Gastroesophageal sphincter (tissue), 4 donors: Measurements from ENCODE around the gene PLA2R1. TPM values are rescaled to one million over a fixed set of nuclear protein-coding genes. Genes with fewer than 3 reads are reported as not detected.

Experiments
- ATAC-seq: fragments of 150-250 bp; one replicate; pipeline ENCODE4 v1.9.1; 2016; ENCODE audit warnings: mild to moderate bottlenecking, moderate library complexity
- H3K27ac ChIP-seq, 4 donors: fragments of 200-600 bp; sonication (generic) in 3 of 4; 1 replicate in 3 of 4; 2 replicates in 1 of 4; pipeline ENCODE4 v1.5.1; 2016 to 2019
- H3K27me3 ChIP-seq: fragments of 200-600 bp; sonication (generic); one replicate; pipeline ENCODE4 v1.5.1; 2019
- H3K36me3 ChIP-seq, 2 donors: fragments of 200-600 bp; sonication (generic); one replicate each; pipeline ENCODE4 v1.5.1; 2019; ENCODE audit warnings: control low read depth in 1 of 2
- H3K4me1 ChIP-seq, 3 donors: fragments of 200-600 bp; sonication (generic); 1 replicate in 2 of 3; 2 replicates in 1 of 3; pipeline ENCODE4 v1.5.1; 2016 to 2019; ENCODE audit warnings: control low read depth in 2 of 3
- H3K4me3 ChIP-seq, 2 donors: fragments of 200-600 bp; sonication (generic); one replicate each; pipeline ENCODE4 v1.5.1; 2019; ENCODE audit warnings: mild to moderate bottlenecking in 1 of 2, moderate library complexity in 1 of 2
- H3K9me3 ChIP-seq, 3 donors: fragments of 200-600 bp; sonication (generic); one replicate each; pipeline ENCODE4 v1.5.1; 2017 to 2019; ENCODE audit warnings: control low read depth in 2 of 3
- EP300 ChIP-seq: sonication (generic); formaldehyde crosslinking; IDR thresholded peaks from one replicate; pipeline ENCODE4 v1.6.1; 2017; ENCODE audit warnings: antibody characterized with exemption, mild to moderate bottlenecking
- POLR2A ChIP-seq, 2 donors: fragments of 450-650 bp; IDR thresholded peaks; one replicate each; pipeline ENCODE4 v1.6.1; 2017; ENCODE audit warnings: antibody characterized with exemption in 2 of 2, mild to moderate bottlenecking in 2 of 2, moderate library complexity in 1 of 2
- POLR2AphosphoS5 ChIP-seq: sonication (generic); formaldehyde crosslinking; IDR thresholded peaks from one replicate; pipeline ENCODE4 v1.6.1; 2017; ENCODE audit warnings: antibody characterized with exemption
- WGBS, 2 donors: methylation state at CpG; one replicate each; pipeline ENCODE4 v1.1.5; 2018; ENCODE audit warnings: low coverage in 1 of 2; 5-methylcytosine and 5-hydroxymethylcytosine counted together
- total RNA-seq, 4 donors: library from RNA; depleted of rRNA; stranded (reverse); fragments of >200 nt; gene quantifications; one replicate each; pipeline ENCODE4 v1.1.0, GENCODE V29; 2016
- TF ChIP-seq, protein P1 (sequence below), 4 experiments: fragments of 200-600 bp in 2 of 4; fragments of 450-650 bp in 2 of 4; sonication (generic) in 1 of 4; IDR thresholded peaks; one replicate each; pipeline ENCODE4 v1.5.1; 2017 to 2019; ENCODE audit warnings: antibody characterized with exemption in 4 of 4, mild to moderate bottlenecking in 2 of 4, moderate library complexity in 2 of 4

Gene PLA2R1
- total RNA-seq, 4 donors from 2014 or later: 6.5 to 15.0 (median 8.0) TPM

- TF ChIP-seq, protein P1, sequence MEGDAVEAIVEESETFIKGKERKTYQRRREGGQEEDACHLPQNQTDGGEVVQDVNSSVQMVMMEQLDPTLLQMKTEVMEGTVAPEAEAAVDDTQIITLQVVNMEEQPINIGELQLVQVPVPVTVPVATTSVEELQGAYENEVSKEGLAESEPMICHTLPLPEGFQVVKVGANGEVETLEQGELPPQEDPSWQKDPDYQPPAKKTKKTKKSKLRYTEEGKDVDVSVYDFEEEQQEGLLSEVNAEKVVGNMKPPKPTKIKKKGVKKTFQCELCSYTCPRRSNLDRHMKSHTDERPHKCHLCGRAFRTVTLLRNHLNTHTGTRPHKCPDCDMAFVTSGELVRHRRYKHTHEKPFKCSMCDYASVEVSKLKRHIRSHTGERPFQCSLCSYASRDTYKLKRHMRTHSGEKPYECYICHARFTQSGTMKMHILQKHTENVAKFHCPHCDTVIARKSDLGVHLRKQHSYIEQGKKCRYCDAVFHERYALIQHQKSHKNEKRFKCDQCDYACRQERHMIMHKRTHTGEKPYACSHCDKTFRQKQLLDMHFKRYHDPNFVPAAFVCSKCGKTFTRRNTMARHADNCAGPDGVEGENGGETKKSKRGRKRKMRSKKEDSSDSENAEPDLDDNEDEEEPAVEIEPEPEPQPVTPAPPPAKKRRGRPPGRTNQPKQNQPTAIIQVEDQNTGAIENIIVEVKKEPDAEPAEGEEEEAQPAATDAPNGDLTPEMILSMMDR (IDR thresholded peaks at IDR 0.05): no peak
- TF ChIP-seq POLR2AphosphoS5 (no peak), POLR2A (IDR thresholded peaks at IDR 0.05) (no peak), EP300 (no peak)
- no peaks in the 10 kb centered on the region for H3K36me3 ChIP-seq
- H3K27me3 ChIP-seq: peaks cover 38% of the 10 kb centered on the region
- H3K27ac ChIP-seq: no peak overlapping the region
- no peaks in the 10 kb centered on the region for H3K4me1 ChIP-seq
- WGBS, 2 donors: 88 to 97% methylated on average over 2 of the region's 2 CpGs
- H3K4me3 ChIP-seq: no peak overlapping the region
- ATAC-seq: no peak
- no peaks in the 10 kb centered on the region for H3K9me3 ChIP-seq
Observed at GRCh38 chr2:159922563-159922962, 139.9 kb downstream of the PLA2R1 start.

- H3K27ac ChIP-seq: no peak overlapping the region
- WGBS, 2 donors: 30 to 100% methylated on average over 1 to 12 of the region's 17 CpGs
- H3K27me3 ChIP-seq: peaks cover 39% of the 10 kb centered on the region
- no peaks in the 10 kb centered on the region for H3K9me3 ChIP-seq
- H3K4me3 ChIP-seq: no peak overlapping the region
- no peak for ATAC-seq
- H3K4me1 ChIP-seq: no peaks in the 10 kb centered on the region
- no peaks in the 10 kb centered on the region for H3K36me3 ChIP-seq
- TF ChIP-seq, protein P1 (IDR thresholded peaks at IDR 0.05): peak in 3 of 4 experiments; percentile 20 to 53 (median 36)
- no peak for TF ChIP-seq POLR2A (IDR thresholded peaks at IDR 0.05)
Observed at GRCh38 chr2:159921752-159922404, 140.5 kb downstream of the PLA2R1 start.

DNA sequence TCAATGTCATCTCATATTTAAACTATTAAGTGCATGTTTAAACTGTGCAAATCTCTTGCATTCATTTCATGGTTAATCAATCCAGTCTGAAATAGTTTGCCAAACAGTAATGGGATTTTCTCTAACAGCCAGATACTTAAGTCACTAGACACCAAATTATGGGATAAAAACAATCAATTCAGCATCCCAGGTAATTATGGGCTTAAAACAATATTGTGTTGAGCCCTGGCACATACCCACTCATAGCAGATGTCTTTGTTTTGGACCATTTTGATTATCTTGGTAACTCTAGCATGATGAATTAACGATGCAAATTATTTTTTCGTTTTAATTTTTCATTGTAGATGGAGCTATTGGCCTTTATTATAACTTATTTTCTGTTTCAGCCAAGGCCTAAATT lies 145.9 kb downstream of the PLA2R1 start:
- H3K4me1 ChIP-seq: no peaks in the 10 kb centered on the region
- TF ChIP-seq, protein P1 (IDR thresholded peaks at IDR 0.05): no peak
- TF ChIP-seq POLR2AphosphoS5: no peak
- no peak for TF ChIP-seq EP300
- TF ChIP-seq POLR2A (IDR thresholded peaks at IDR 0.05): no peak
- no peak for ATAC-seq
- no peak overlapping the region for H3K27ac ChIP-seq
- H3K36me3 ChIP-seq: no peaks in the 10 kb centered on the region
- peaks cover 43% of the 10 kb centered on the region for H3K27me3 ChIP-seq
- WGBS, 2 donors: 81 to 88% methylated on average over 2 of the region's 2 CpGs
- H3K9me3 ChIP-seq: no peaks in the 10 kb centered on the region
- no peak overlapping the region for H3K4me3 ChIP-seq

DNA sequence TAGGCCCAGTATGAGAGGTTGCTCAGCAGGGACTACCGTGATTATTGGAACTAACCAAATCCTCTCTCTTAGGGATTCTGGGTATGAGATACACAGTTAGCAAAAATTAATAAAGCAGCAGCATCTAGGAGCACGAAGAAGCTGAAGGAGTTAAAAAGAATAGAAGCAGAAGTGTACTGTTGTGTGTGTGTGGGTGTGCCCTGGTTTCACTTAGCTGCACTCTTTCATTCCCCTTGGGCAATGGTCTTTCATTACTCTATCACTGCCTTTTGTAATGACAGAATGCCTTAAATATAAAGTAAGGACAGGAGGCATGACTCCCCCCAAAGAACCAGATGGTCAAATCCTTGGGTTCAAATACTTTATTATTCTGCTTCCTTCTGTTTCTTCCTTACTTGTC lies 148.5 kb downstream of the PLA2R1 start:
- no peaks in the 10 kb centered on the region for H3K4me1 ChIP-seq
- no peaks in the 10 kb centered on the region for H3K36me3 ChIP-seq
- H3K27me3 ChIP-seq: peaks cover 21% of the 10 kb centered on the region
- no peak for ATAC-seq
- no peak overlapping the region for H3K4me3 ChIP-seq
- H3K27ac ChIP-seq: no peak overlapping the region
- no peaks in the 10 kb centered on the region for H3K9me3 ChIP-seq
- WGBS, 2 donors: 93 to 100% methylated on average over 1 to 2 of the region's 2 CpGs
- TF ChIP-seq, protein P1 (IDR thresholded peaks at IDR 0.05): no peak
- TF ChIP-seq POLR2AphosphoS5: no peak
- TF ChIP-seq POLR2A (IDR thresholded peaks at IDR 0.05): no peak
- no peak for TF ChIP-seq EP300

DNA sequence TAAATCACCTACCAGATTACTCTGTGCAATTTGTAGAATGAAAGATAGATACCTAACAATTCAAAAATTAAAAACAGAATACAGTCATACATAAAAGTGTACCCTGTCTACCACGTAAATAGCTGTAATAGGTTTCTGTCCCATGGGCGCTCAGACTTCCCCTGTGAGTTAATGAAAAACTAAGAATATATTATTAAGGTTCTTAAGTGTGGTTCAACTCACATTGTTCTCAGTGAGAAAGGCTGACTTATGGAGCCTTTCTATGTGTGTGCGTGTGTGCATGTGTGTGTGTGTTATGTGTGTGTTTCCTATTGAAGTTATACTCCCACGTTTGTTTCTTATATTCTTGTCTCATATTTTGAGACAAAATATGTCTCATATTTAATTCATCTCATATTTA lies 149.8 kb downstream of the PLA2R1 start:
- ATAC-seq: no peak
- 91 to 92% methylated on average over 4 of the region's 4 CpGs for WGBS, 2 donors
- no peak for TF ChIP-seq EP300
- TF ChIP-seq, protein P1 (IDR thresholded peaks at IDR 0.05): no peak
- TF ChIP-seq POLR2A (IDR thresholded peaks at IDR 0.05): no peak
- TF ChIP-seq POLR2AphosphoS5: no peak
- Histone ChIP-seq H3K4me1 (no peaks in the 10 kb centered on the region), H3K27ac (no peak overlapping the region), H3K4me3 (no peak overlapping the region), H3K27me3 (peaks cover 12% of the 10 kb centered on the region), H3K36me3 (no peaks in the 10 kb centered on the region), H3K9me3 (no peaks in the 10 kb centered on the region)
